Motor neuron (in vitro differentiated cells): Measurements from ENCODE around the gene ATXN10. TPM values are rescaled to one million over a fixed set of nuclear protein-coding genes. Genes with fewer than 3 reads are reported as not detected.
"Not testable (repeated sequence)": the region's sequence is repeated elsewhere in the genome, so short reads cannot be mapped to it uniquely, and the experiment has no call there.

Experiments used
- ATAC-seq, 8 experiments: fragments of 200-7000 bp; cut with Tn5 transposase; replicated peaks in 6 of 8; 2 replicates each; pipeline ENCODE4 v1.8.0; 2021; ENCODE audit warnings: mild to moderate bottlenecking in 8 of 8, moderate library complexity in 8 of 8
- H3K27ac ChIP-seq, 2 donors: fragments of 250-450 bp; sonication (Bioruptor Pico); 2 replicates each; pipeline ENCODE4 v1.9.0; 2021; ENCODE audit warnings: antibody characterized with exemption in 2 of 2, mild to moderate bottlenecking in 2 of 2, moderate library complexity in 1 of 2
- H3K4me1 ChIP-seq, 2 donors: fragments of 250-450 bp; sonication (Bioruptor Pico); replicated peaks in 1 of 2; 2 replicates each; pipeline ENCODE4 v1.6.1; 2021; ENCODE audit warnings: antibody characterized with exemption in 2 of 2, mild to moderate bottlenecking in 2 of 2, moderate library complexity in 1 of 2
- H3K4me3 ChIP-seq, 5 donors: fragments of 250-450 bp; sonication (Bioruptor Pico); 2 replicates each; pipeline ENCODE4 v1.9.0; 2021; ENCODE audit warnings: antibody characterized with exemption in 5 of 5, mild to moderate bottlenecking in 5 of 5, moderate library complexity in 4 of 5
- WGBS, 10 experiments: fragments of 450-650 bp; shearing (Covaris generic); methylation state at CpG; one replicate each; pipeline ENCODE4 v1.0.0; 2022; 5-methylcytosine and 5-hydroxymethylcytosine counted together
- in situ Hi-C, 9 experiments: fragments of 400-800 bp; cut with MboI; loops; one replicate each; pipeline ENCODE4 v1.15.0; 2021; ENCODE audit warnings: low sequenced_read_pairs in 9 of 9, low pct_unique_long_range_greater_than_20kb in 2 of 9; ENCODE audit not compliant: unreplicated experiment in 9 of 9
- total RNA-seq, 8 experiments: library from RNA; unstranded; fragments of 300-600 nt; gene quantifications; 2 replicates each; pipeline versions ENCODE4 v1.2.3 to v1.2.4, GENCODE V29; 2022

The ATXN10 gene
- total RNA-seq, 8 experiments from 2014 or later = 61.1 to 122 (median 89.1) TPM

GRCh38 chr22:45793161-45793560 is 121.5 kb downstream of the ATXN10 start:
- ATAC-seq = no peak
- in situ Hi-C loops = no loop called here
- H3K4me1 ChIP-seq = no peaks in the 10 kb centered on the region
- WGBS, 10 experiments = 40 to 100% (median 89%) methylated on average over 1 to 3 of the region's 3 CpGs; no CpG with 5 or more reads in 1 of the 10 experiments
- no peak overlapping the region for H3K27ac ChIP-seq
- H3K4me3 ChIP-seq = no peak overlapping the region

GRCh38 chr22:45793892-45794291 is 122.3 kb downstream of the ATXN10 start:
- ATAC-seq = peak in 3 of 8 experiments; percentile 61 to 90 (median 86)
- Histone ChIP-seq H3K27ac (no peak overlapping the region), H3K4me3 (no peak overlapping the region), H3K4me1 (no peaks in the 10 kb centered on the region)
- 67 to 100% (median 100%) methylated on average over 1 to 2 of the region's 2 CpGs; no CpG with 5 or more reads in 6 of the 10 experiments for WGBS, 10 experiments
- in situ Hi-C loops = no loop called here

GRCh38 chr22:45796009-45796408 is 124.4 kb downstream of the ATXN10 start:
- H3K4me1 ChIP-seq, in situ Hi-C loops, ATAC-seq, H3K4me3 ChIP-seq, H3K27ac ChIP-seq: not testable (repeated sequence)
- WGBS, 10 experiments = 83 to 100% (median 93%) methylated on average over 1 to 9 of the region's 9 CpGs; no CpG with 5 or more reads in 1 of the 10 experiments

- ATAC-seq = no peak
- Histone ChIP-seq H3K4me1 (no peaks in the 10 kb centered on the region), H3K4me3 (no peak overlapping the region), H3K27ac (no peak overlapping the region)
- in situ Hi-C loops = no loop called here
- 40 to 100% (median 80%) methylated on average over 1 to 2 of the region's 2 CpGs; no CpG with 5 or more reads in 3 of the 10 experiments for WGBS, 10 experiments
Measured at GRCh38 chr22:45799291-45799690, 127.7 kb downstream of the ATXN10 start.

- peak in 1 of 8 experiments; percentile 54 for ATAC-seq
- 63 to 100% (median 86%) methylated on average over 2 to 4 of the region's 4 CpGs; no CpG with 5 or more reads in 2 of the 10 experiments for WGBS, 10 experiments
- no peak overlapping the region for H3K27ac ChIP-seq
- no peaks in the 10 kb centered on the region for H3K4me1 ChIP-seq
- no peak overlapping the region for H3K4me3 ChIP-seq
- in situ Hi-C loops = no loop called here
Measured at GRCh38 chr22:45802054-45802453, 130.4 kb downstream of the ATXN10 start.

- Histone ChIP-seq H3K4me3 (no peak overlapping the region), H3K4me1 (no peaks in the 10 kb centered on the region), H3K27ac (no peak overlapping the region)
- 27 to 100% (median 88%) methylated on average over 3 to 6 of the region's 6 CpGs; no CpG with 5 or more reads in 1 of the 10 experiments for WGBS, 10 experiments
- ATAC-seq = no peak
- in situ Hi-C loops = no loop called here
Measured at GRCh38 chr22:45804319-45804985, 132.8 kb downstream of the ATXN10 start.

GRCh38 chr22:45804986-45805325 is 133.3 kb downstream of the ATXN10 start:
- Histone ChIP-seq H3K4me1 (no peaks in the 10 kb centered on the region), H3K27ac (no peak overlapping the region), H3K4me3 (no peak overlapping the region)
- peak in 3 of 8 experiments; percentile 91 to 98 (median 92) for ATAC-seq
- in situ Hi-C loops = no loop called here
- 0 to 100% (median 93%) methylated on average over 1 to 3 of the region's 3 CpGs for WGBS, 10 experiments

- 4 to 100% (median 71%) methylated on average over 1 to 6 of the region's 6 CpGs; no CpG with 5 or more reads in 2 of the 10 experiments for WGBS, 10 experiments
- no peak overlapping the region for H3K27ac ChIP-seq
- in situ Hi-C loops = no loop called here
- peak in 2 of 8 experiments; percentile 37 to 63 for ATAC-seq
- no peaks in the 10 kb centered on the region for H3K4me1 ChIP-seq
- H3K4me3 ChIP-seq = no peak overlapping the region
Measured at GRCh38 chr22:45805413-45805812, 133.8 kb downstream of the ATXN10 start.

- in situ Hi-C loops = no loop called here
- ATAC-seq = no peak
- Histone ChIP-seq H3K4me1 (no peaks in the 10 kb centered on the region), H3K27ac (no peak overlapping the region), H3K4me3 (no peak overlapping the region)
- 80 to 100% (median 92%) methylated on average over 1 to 9 of the region's 10 CpGs; no CpG with 5 or more reads in 1 of the 10 experiments for WGBS, 10 experiments
Measured at GRCh38 chr22:45807156-45807915, 135.7 kb downstream of the ATXN10 start.

GRCh38 chr22:45812910-45813309 is 141.3 kb downstream of the ATXN10 start:
- no peak for ATAC-seq

GRCh38 chr22:45814198-45814597 is 142.6 kb downstream of the ATXN10 start:
- WGBS, 10 experiments = 47 to 100% (median 92%) methylated on average over 1 to 2 of the region's 2 CpGs
- Histone ChIP-seq H3K4me1 (no peaks in the 10 kb centered on the region), H3K27ac (no peak overlapping the region), H3K4me3 (no peak overlapping the region)
- peak in 2 of 8 experiments; percentile 53 to 77 for ATAC-seq
- in situ Hi-C loops = no loop called here

More at GRCh38 chr22:45812910-45813309, 141.3 kb downstream of the ATXN10 start:
- H3K4me1 ChIP-seq = no peaks in the 10 kb centered on the region
- H3K4me3 ChIP-seq = no peak overlapping the region
- in situ Hi-C loops = no loop called here
- H3K27ac ChIP-seq = no peak overlapping the region
- 86 to 100% (median 93%) methylated on average over 1 to 4 of the region's 6 CpGs; no CpG with 5 or more reads in 3 of the 10 experiments for WGBS, 10 experiments

- no peak overlapping the region for H3K4me3 ChIP-seq
- peak in 1 of 8 experiments; percentile 15 for ATAC-seq
- in situ Hi-C loops = no loop called here
- H3K4me1 ChIP-seq = no peaks in the 10 kb centered on the region
- no peak overlapping the region for H3K27ac ChIP-seq
- WGBS, 10 experiments = 60 to 98% (median 93%) methylated on average over 1 to 7 of the region's 8 CpGs
Measured at GRCh38 chr22:45816776-45817175, 145.1 kb downstream of the ATXN10 start.

- no peaks in the 10 kb centered on the region for H3K4me1 ChIP-seq
- peak in 5 of 8 experiments; percentile 42 to 94 (median 65) for ATAC-seq
- in situ Hi-C loops = no loop called here
- H3K27ac ChIP-seq = no peak overlapping the region
- no peak overlapping the region for H3K4me3 ChIP-seq
- 74 to 100% (median 84%) methylated on average over 2 to 8 of the region's 8 CpGs; no CpG with 5 or more reads in 2 of the 10 experiments for WGBS, 10 experiments
Measured at GRCh38 chr22:45817745-45818423, 146.2 kb downstream of the ATXN10 start.
